A549 treated with RU486 at 1 μM for 4 hours (cell line): Measurements from ENCODE around the gene OXCT2. TPM values are rescaled to one million over a fixed set of nuclear protein-coding genes. Genes with fewer than 3 reads are reported as not detected.

Experiments
- total RNA-seq: library from RNA; stranded (reverse); fragments of 200-300 nt; extraction: Qiagen RNA extraction; gene quantifications from 5 replicates; pipeline ENCODE4 v1.2.3, GENCODE V29; 2022; ENCODE audit warnings: low read depth

OXCT2 gene
- 0.32 to 0.60 TPM (median 0.52 TPM) in 5 replicates for total RNA-seq

GRCh38 chr1:39771022-39771532, at the start of gene OXCT2:
TSS of gene OXCT2 (minus strand) at chr1:39771348. CDS start at chr1:39771255, 93 bp downstream.

GRCh38 chr1:39788758-39789570, 17.8 kb upstream of the OXCT2 start, which contains the start of gene BMP8B:
TSS of gene BMP8B (minus strand) at chr1:39788865. CDS start at chr1:39788485, 380 bp downstream.

GRCh38 chr1:39738622-39739366, 32.4 kb downstream of the OXCT2 start, which contains the start of gene PPIE:
TSS of gene PPIE (plus strand) at chr1:39738882. CDS start at chr1:39738901, 19 bp downstream.

Other genes with a start within 250 kb of the OXCT2 start
- gene PABPC4, start 194.6 kb downstream of the OXCT2 start, total RNA-seq, result 124 to 164 TPM (median 132 TPM) in 5 replicates
- 2.8 to 3.6 TPM (median 3.4 TPM) in 5 replicates for gene HEYL, start 131.7 kb downstream of the OXCT2 start, total RNA-seq
- not detected in 5 replicates for gene NT5C1A, start 99.2 kb downstream of the OXCT2 start, total RNA-seq
- gene HPCAL4, start 79.9 kb downstream of the OXCT2 start, total RNA-seq, result 0.22 to 0.35 TPM (median 0.28 TPM) in 5 replicates
- gene PPIE, start 32.5 kb downstream of the OXCT2 start, total RNA-seq, result 38.2 to 40.2 TPM (median 39.7 TPM) in 5 replicates
- 3.1 to 4.8 TPM (median 4.3 TPM) in 5 replicates for gene BMP8B, start 17.5 kb upstream of the OXCT2 start, total RNA-seq
- 14.4 to 18.9 TPM (median 17.0 TPM) in 5 replicates for gene TRIT1, start 112.2 kb upstream of the OXCT2 start, total RNA-seq
- 0.79 to 1.6 TPM (median 1.3 TPM) in 5 replicates for gene MYCL, start 130.6 kb upstream of the OXCT2 start, total RNA-seq
- gene MFSD2A, start 183.8 kb upstream of the OXCT2 start, total RNA-seq, result 4.1 to 4.8 TPM (median 4.5 TPM) in 5 replicates